HCT116 (cell line): ENCODE results near the gene POLE. TPM values are rescaled to one million over a fixed set of nuclear protein-coding genes. Genes with fewer than 3 reads are reported as not detected.
A peak's percentile ranks its signal among the peaks of the same experiment; 100 is the strongest.

Experiments
- ATAC-seq: fragments of 200-7000 bp; cut with Tn5 transposase; 2 replicates; pipeline ENCODE4 v1.9.1; 2020; ENCODE audit warnings: mild to moderate bottlenecking, moderate library complexity
- BruUV-seq: library from RNA; stranded (reverse); fragments of 400-500 nt; replicated peaks from 2 replicates; lab custom pipeline; 2021; lab: Mats Ljungman, UMichigan
- CTCF ChIA-PET: fragments of 300-600 bp; sonication (Branson Sonifier 250); formaldehyde crosslinking; loops from one replicate; lab custom pipeline; 2021; ENCODE audit warnings: antibody characterized with exemption; lab: Charles Lee
- POLR2A ChIA-PET: fragments of 300-600, 350-600 bp; sonication (Branson Sonifier 250); formaldehyde crosslinking; loops from one replicate; lab custom pipeline; 2021; ENCODE audit warnings: antibody characterized with exemption; lab: Charles Lee
- RAD21 ChIA-PET, 2 experiments: fragments of 300-600 bp; sonication (Branson Sonifier 250); formaldehyde crosslinking; loops; one replicate each; lab custom pipeline; 2023; ENCODE audit warnings: low total read pairs in 2 of 2; ENCODE audit not compliant: uncharacterized antibody in 2 of 2, unreplicated experiment in 2 of 2, low non-redundant PET in 1 of 2; lab: Charles Lee
- DNase-seq: peaks from one replicate; pipeline ENCODE4 v3.0.0-alpha.2; 2010; ENCODE audit warnings: low read depth, low spot score
- H2AFZ ChIP-seq: fragments of 200-600 bp; shearing (Covaris generic), sonication (generic); 2 replicates; pipeline ENCODE4 v1.6.1; 2017; ENCODE audit warnings: low read depth, mixed run types, mixed read lengths, antibody characterized with exemption, low read length; ENCODE audit not compliant: poor library complexity, severe bottlenecking
- H3K27ac ChIP-seq: 2 replicates; pipeline ENCODE4 v1.5.1; 2012; ENCODE audit warnings: low read depth, low read length
- H3K27me3 ChIP-seq: fragments of 200-600 bp; sonication (generic); 2 replicates; pipeline ENCODE4 v1.6.1; 2016; ENCODE audit warnings: mixed run types, low read length, mixed read lengths; ENCODE audit not compliant: insufficient read depth
- H3K36me3 ChIP-seq, 2 experiments: fragments of 200-500 bp in 1 of 2; fragments of 200-600 bp in 1 of 2; sonication (Bioruptor generic) in 1 of 2; sonication (generic) in 1 of 2; 2 replicates each; pipeline versions ENCODE4 v1.5.1 to v1.6.1; 2014 to 2016; ENCODE audit warnings: low read length in 2 of 2, inconsistent platforms in 1 of 2, mixed read lengths in 1 of 2, mixed run types in 1 of 2; ENCODE audit not compliant: insufficient read depth in 2 of 2, control insufficient read depth in 1 of 2
- H3K4me1 ChIP-seq, 2 experiments: fragments of 200-600 bp in 1 of 2; sonication (generic) in 1 of 2; 2 replicates each; pipeline versions ENCODE4 v1.5.1 to v1.6.1; 2012 to 2017; ENCODE audit warnings: low read length in 2 of 2, inconsistent platforms in 1 of 2, mild to moderate bottlenecking in 1 of 2, mixed read lengths in 1 of 2, mixed run types in 1 of 2, moderate library complexity in 1 of 2; ENCODE audit not compliant: insufficient read depth in 2 of 2, control insufficient read depth in 1 of 2
- H3K4me2 ChIP-seq: fragments of 200-600 bp; sonication (generic); 2 replicates; pipeline ENCODE4 v1.6.1; 2017; ENCODE audit warnings: mixed run types, low read length, mixed read lengths
- H3K4me3 ChIP-seq, 2 experiments: fragments of 200-600 bp in 1 of 2; sonication (generic) in 1 of 2; replicated peaks in 1 of 2; 2 replicates each; pipeline ENCODE4 v1.5.1; 2011 to 2016; ENCODE audit warnings: low read length in 2 of 2, control low read depth in 1 of 2, low read depth in 1 of 2, mild to moderate bottlenecking in 1 of 2, mixed read lengths in 1 of 2, mixed run types in 1 of 2
- H3K79me2 ChIP-seq: fragments of 200-600 bp; sonication (generic); 2 replicates; pipeline ENCODE4 v1.6.1; 2017; ENCODE audit warnings: mild to moderate bottlenecking, mixed run types, low read length, moderate library complexity, mixed read lengths; ENCODE audit not compliant: insufficient read depth
- H3K9ac ChIP-seq: fragments of 200-600 bp; sonication (generic); 2 replicates; pipeline ENCODE4 v1.6.1; 2016; ENCODE audit warnings: low read length, mixed read lengths
- H3K9me2 ChIP-seq: fragments of 200-600 bp; sonication (generic), shearing (Covaris generic); 2 replicates; pipeline ENCODE4 v1.6.1; 2017; ENCODE audit warnings: mixed run types, mild to moderate bottlenecking, moderate library complexity; ENCODE audit not compliant: insufficient read depth
- H3K9me3 ChIP-seq, 2 experiments: fragments of 200-500 bp in 1 of 2; fragments of 200-600 bp in 1 of 2; sonication (Bioruptor generic) in 1 of 2; sonication (generic) in 1 of 2; 2 replicates each; pipeline ENCODE4 v1.6.1; 2014 to 2017; ENCODE audit warnings: low read length in 2 of 2, mixed read lengths in 2 of 2, inconsistent platforms in 1 of 2, low read depth in 1 of 2, mild to moderate bottlenecking in 1 of 2, mixed run types in 1 of 2, moderate library complexity in 1 of 2; ENCODE audit not compliant: control insufficient read depth in 1 of 2, insufficient read depth in 1 of 2
- H4K20me1 ChIP-seq: fragments of 200-600 bp; sonication (generic), shearing (Covaris generic); 2 replicates; pipeline ENCODE4 v1.6.1; 2017; ENCODE audit warnings: mixed run types, mild to moderate bottlenecking, moderate library complexity; ENCODE audit not compliant: insufficient read depth
- CBX3 ChIP-seq: IDR thresholded peaks from 2 replicates; pipeline ENCODE4 v1.6.1; 2012; ENCODE audit warnings: low read depth
- CEBPB ChIP-seq: IDR thresholded peaks from 2 replicates; pipeline ENCODE4 v1.6.1; 2012; ENCODE audit warnings: low read depth
- EGR1 ChIP-seq: IDR thresholded peaks from 2 replicates; pipeline ENCODE4 v1.6.1; 2012; ENCODE audit warnings: low read depth
- ELF1 ChIP-seq: IDR thresholded peaks from 2 replicates; pipeline ENCODE4 v1.6.1; 2012; ENCODE audit warnings: low read depth, borderline replicate concordance
- EZH2 ChIP-seq: fragments of 200-600 bp; sonication (generic); IDR thresholded peaks from 2 replicates; pipeline ENCODE4 v1.6.1; 2017; ENCODE audit warnings: antibody characterized with exemption, mixed run types
- EZH2phosphoT487 ChIP-seq: fragments of 200-600 bp; IDR thresholded peaks from 2 replicates; pipeline ENCODE4 v1.6.1; 2018; ENCODE audit warnings: antibody characterized with exemption, borderline replicate concordance
- FOSL1 ChIP-seq: IDR thresholded peaks from 2 replicates; pipeline ENCODE4 v1.6.1; 2012; ENCODE audit warnings: low read depth
- JUND ChIP-seq: IDR thresholded peaks from 2 replicates; pipeline ENCODE4 v1.6.1; 2012
- POLR2A ChIP-seq: IDR thresholded peaks from 2 replicates; pipeline ENCODE4 v1.7.0; 2011; ENCODE audit warnings: borderline replicate concordance; ENCODE audit not compliant: insufficient read depth, insufficient read length; ENCODE audit errors: extremely low read depth
- RAD21 ChIP-seq: IDR thresholded peaks from 2 replicates; pipeline ENCODE4 v1.6.1; 2012; ENCODE audit warnings: low read depth, mild to moderate bottlenecking
- SIN3A ChIP-seq: IDR thresholded peaks from 2 replicates; pipeline ENCODE4 v1.6.1; 2012; ENCODE audit warnings: low read depth
- SP1 ChIP-seq: IDR thresholded peaks from 2 replicates; pipeline ENCODE4 v1.6.1; 2012; ENCODE audit warnings: low read depth
- SRF ChIP-seq: IDR thresholded peaks from 2 replicates; pipeline ENCODE4 v1.6.1; 2012; ENCODE audit warnings: low read depth
- TCF7L2 ChIP-seq: IDR thresholded peaks from 2 replicates; pipeline ENCODE4 v1.7.0; 2011; ENCODE audit warnings: borderline replicate concordance, inconsistent platforms; ENCODE audit not compliant: insufficient read depth, insufficient read length; ENCODE audit errors: extremely low read depth
- ZFX ChIP-seq: fragments of 450-650 bp; IDR thresholded peaks from 2 replicates; pipeline ENCODE4 v1.6.1; 2017
- ZNF274 ChIP-seq: fragments of 200-500 bp; sonication (Bioruptor generic); IDR thresholded peaks from 2 replicates; pipeline ENCODE4 v1.6.1; 2014; ENCODE audit warnings: mild to moderate bottlenecking, low read depth, low read length, inconsistent platforms
- intact Hi-C: fragments of 100-400 bp; cut with micrococcal nuclease; formaldehyde crosslinking; loops from 2 replicates; pipeline ENCODE4 v1.10.0; 2022
- total RNA-seq: library from RNA; stranded (reverse); gene quantifications from one replicate; pipeline ENCODE4 v1.2.1, GENCODE V29; 2021; ENCODE audit not compliant: unreplicated experiment
- TF ChIP-seq, protein P1 (sequence below): IDR thresholded peaks from 2 replicates; pipeline ENCODE4 v1.6.1; 2012; ENCODE audit warnings: low read depth

The POLE gene
- total RNA-seq, 1 experiment from 2014 or later = 128 TPM

DNA sequence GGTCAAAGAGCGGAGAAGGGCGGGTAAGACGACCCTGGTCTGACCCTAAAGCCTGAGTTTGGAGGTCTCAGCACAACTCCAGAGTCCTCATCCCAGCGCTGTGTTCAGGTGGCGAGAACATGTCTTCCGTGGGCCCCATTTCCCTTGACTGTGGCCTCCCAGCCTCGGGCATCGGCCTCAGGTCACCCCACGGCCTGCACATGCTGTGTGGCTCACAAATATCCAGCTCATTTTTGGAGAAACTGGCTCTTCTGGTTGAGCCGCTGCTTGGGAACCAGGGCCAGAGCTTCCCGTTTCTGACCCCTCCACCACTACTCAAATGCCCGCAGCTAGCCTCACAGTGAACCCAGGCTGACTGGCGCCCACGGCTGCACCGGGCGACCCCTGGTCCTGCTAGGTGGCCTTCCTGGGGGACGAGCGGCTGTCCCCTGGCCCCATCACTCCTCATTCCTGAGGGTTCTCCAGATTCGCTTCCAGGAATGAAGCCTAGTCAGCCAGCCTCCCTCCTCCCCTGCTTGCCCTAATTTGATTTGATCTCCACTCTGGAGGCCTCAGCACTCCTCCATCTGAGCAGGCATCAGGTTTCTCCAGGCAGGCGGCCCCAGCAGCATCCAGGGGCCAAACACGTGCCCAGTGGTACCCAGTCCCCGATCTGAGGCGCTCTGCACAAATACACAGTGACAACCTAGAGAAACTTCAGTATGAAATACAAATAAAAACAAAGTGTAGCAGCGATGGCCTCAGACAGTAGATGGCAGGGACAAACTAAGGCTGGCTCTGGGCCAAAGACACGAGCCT lies 63.9 kb downstream of the POLE start:
- H3K4me3 ChIP-seq = no peak overlapping the region
- H4K20me1 ChIP-seq = no peaks in the 10 kb centered on the region
- H3K9me2 ChIP-seq = no peaks in the 10 kb centered on the region
- RAD21 ChIA-PET = no interaction called here
- no peak overlapping the region for H3K9ac ChIP-seq
- no peaks in the 10 kb centered on the region for H3K27me3 ChIP-seq
- POLR2A ChIA-PET = no interaction called here
- DNase-seq = no peak
- no peaks in the 10 kb centered on the region for H3K79me2 ChIP-seq
- peaks cover 0 to 14% of the 10 kb centered on the region in 2 experiments; a peak in 1 of 4 replicates for H3K4me1 ChIP-seq
- BruUV-seq = no TSS peak
- no peaks in the 10 kb centered on the region for H3K9me3 ChIP-seq
- no peak for TF ChIP-seq TCF7L2
- TF ChIP-seq ZNF274 = no peak
- no peak for TF ChIP-seq EZH2phosphoT487
- TF ChIP-seq RAD21 = no peak
- TF ChIP-seq, all 23 proteins: peak for 0
- H3K36me3 ChIP-seq = peaks cover 16 to 21% of the 10 kb centered on the region in 2 experiments; a peak in 3 of 4 replicates
- H3K4me2 ChIP-seq = no peak overlapping the region
- CTCF ChIA-PET = interaction anchor here (1.0 kb wide), 1 partner anchor 8 kb away, joined by 4 read pairs; no protein-coding TSS in a partner anchor
- peak; percentile 5; the same call in 1 of the 2 replicates for ATAC-seq
- H3K27ac ChIP-seq = no peak overlapping the region
- no peak overlapping the region for H2AFZ ChIP-seq
- intact Hi-C loops = no loop called here

DNA sequence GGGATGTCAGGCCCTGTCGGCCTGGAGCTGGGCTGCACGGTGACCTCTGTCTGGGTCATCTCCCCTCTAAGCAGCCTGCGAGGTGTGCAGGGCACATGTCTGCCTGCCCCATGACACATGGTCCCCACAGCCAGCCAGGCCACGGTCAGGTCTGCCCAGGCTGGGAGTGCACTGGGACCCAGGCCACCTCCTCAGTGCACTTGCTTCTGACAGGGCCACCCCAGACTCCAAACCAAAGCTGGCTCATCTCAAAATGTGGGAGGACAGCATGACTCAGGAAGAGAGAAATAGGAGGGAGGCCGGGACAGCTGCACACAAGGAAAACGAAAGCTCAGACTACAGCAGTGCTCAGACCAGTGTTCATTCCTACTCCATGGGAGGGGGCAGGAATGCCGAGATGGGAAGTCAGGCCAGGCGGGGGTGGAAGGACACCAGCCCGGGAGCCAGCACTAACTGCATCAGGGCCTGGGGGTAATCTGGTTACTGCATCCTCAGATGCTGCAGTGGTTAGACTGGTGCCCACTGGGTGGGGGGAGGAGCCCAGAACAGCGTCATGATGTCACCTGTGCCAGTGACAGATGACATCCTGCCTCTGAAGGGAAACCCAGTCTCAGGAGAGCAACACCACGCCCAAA lies 64.6 kb downstream of the POLE start:
- Histone ChIP-seq H4K20me1 (no peaks in the 10 kb centered on the region), H3K4me2 (no peak overlapping the region), H3K9ac (no peak overlapping the region), H3K36me3 (peaks cover 13 to 21% of the 10 kb centered on the region in 2 experiments; a peak in 3 of 4 replicates), H3K27me3 (no peaks in the 10 kb centered on the region), H3K79me2 (no peaks in the 10 kb centered on the region), H3K9me2 (no peaks in the 10 kb centered on the region), H2AFZ (no peak overlapping the region), H3K4me1 (peaks cover 0 to 14% of the 10 kb centered on the region in 2 experiments; a peak in 1 of 4 replicates), H3K9me3 (no peaks in the 10 kb centered on the region), H3K27ac (no peak overlapping the region), H3K4me3 (no peak overlapping the region)
- ATAC-seq (peak; percentile 30), DNase-seq (no peak)
- TSS peak; percentile 31 for BruUV-seq
- POLR2A ChIA-PET = no interaction called here
- intact Hi-C loops = no loop called here
- RAD21 ChIA-PET = no interaction called here
- CTCF ChIA-PET = interaction anchor here (1.0 kb wide), 1 partner anchor 8 kb away, joined by 4 read pairs; no protein-coding TSS in a partner anchor
- TF ChIP-seq CBX3 (no peak), EZH2phosphoT487 (no peak), EZH2 (no peak), RAD21 (no peak), SIN3A (no peak), TCF7L2 (no peak), ELF1 (no peak), JUND (no peak), FOSL1 (no peak), POLR2A (no peak), SP1 (no peak), CEBPB (no peak), ZNF274 (no peak), SRF (no peak), EGR1 (no peak), ZFX (no peak)
- TF ChIP-seq, protein P1, sequence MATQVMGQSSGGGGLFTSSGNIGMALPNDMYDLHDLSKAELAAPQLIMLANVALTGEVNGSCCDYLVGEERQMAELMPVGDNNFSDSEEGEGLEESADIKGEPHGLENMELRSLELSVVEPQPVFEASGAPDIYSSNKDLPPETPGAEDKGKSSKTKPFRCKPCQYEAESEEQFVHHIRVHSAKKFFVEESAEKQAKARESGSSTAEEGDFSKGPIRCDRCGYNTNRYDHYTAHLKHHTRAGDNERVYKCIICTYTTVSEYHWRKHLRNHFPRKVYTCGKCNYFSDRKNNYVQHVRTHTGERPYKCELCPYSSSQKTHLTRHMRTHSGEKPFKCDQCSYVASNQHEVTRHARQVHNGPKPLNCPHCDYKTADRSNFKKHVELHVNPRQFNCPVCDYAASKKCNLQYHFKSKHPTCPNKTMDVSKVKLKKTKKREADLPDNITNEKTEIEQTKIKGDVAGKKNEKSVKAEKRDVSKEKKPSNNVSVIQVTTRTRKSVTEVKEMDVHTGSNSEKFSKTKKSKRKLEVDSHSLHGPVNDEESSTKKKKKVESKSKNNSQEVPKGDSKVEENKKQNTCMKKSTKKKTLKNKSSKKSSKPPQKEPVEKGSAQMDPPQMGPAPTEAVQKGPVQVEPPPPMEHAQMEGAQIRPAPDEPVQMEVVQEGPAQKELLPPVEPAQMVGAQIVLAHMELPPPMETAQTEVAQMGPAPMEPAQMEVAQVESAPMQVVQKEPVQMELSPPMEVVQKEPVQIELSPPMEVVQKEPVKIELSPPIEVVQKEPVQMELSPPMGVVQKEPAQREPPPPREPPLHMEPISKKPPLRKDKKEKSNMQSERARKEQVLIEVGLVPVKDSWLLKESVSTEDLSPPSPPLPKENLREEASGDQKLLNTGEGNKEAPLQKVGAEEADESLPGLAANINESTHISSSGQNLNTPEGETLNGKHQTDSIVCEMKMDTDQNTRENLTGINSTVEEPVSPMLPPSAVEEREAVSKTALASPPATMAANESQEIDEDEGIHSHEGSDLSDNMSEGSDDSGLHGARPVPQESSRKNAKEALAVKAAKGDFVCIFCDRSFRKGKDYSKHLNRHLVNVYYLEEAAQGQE = no peak
